Memory B cell (primary cell): ENCODE results near the gene YBX1.

Experiments
- ATAC-seq: fragments of 150-1000 bp; cut with Tn5 transposase; 2 replicates; pipeline ENCODE4 v1.10.0; 2021; ENCODE audit warnings: low read depth, mild to moderate bottlenecking, moderate library complexity
- DNase-seq, 2 donors: peaks; one replicate each; pipeline ENCODE4 v3.0.0; 2022; ENCODE audit warnings: low spot score in 2 of 2
- H3K27ac Mint-ChIP-seq: one replicate; pipeline ENCODE4 v1.8.0; 2022; ENCODE audit warnings: mild to moderate bottlenecking, moderate library complexity, mixed read lengths
- H3K27me3 Mint-ChIP-seq: one replicate; pipeline ENCODE4 v1.8.0; 2022; ENCODE audit warnings: mixed read lengths
- H3K36me3 Mint-ChIP-seq: one replicate; pipeline ENCODE4 v1.8.0; 2022; ENCODE audit warnings: mild to moderate bottlenecking, mixed read lengths
- H3K4me1 Mint-ChIP-seq: one replicate; pipeline ENCODE4 v1.8.0; 2022; ENCODE audit warnings: mixed read lengths
- H3K4me3 Mint-ChIP-seq: one replicate; pipeline ENCODE4 v1.8.0; 2022; ENCODE audit warnings: mild to moderate bottlenecking, moderate library complexity, mixed read lengths
- H3K9me3 Mint-ChIP-seq: one replicate; pipeline ENCODE4 v1.8.0; 2022; ENCODE audit warnings: mixed read lengths

Gene YBX1

DNA sequence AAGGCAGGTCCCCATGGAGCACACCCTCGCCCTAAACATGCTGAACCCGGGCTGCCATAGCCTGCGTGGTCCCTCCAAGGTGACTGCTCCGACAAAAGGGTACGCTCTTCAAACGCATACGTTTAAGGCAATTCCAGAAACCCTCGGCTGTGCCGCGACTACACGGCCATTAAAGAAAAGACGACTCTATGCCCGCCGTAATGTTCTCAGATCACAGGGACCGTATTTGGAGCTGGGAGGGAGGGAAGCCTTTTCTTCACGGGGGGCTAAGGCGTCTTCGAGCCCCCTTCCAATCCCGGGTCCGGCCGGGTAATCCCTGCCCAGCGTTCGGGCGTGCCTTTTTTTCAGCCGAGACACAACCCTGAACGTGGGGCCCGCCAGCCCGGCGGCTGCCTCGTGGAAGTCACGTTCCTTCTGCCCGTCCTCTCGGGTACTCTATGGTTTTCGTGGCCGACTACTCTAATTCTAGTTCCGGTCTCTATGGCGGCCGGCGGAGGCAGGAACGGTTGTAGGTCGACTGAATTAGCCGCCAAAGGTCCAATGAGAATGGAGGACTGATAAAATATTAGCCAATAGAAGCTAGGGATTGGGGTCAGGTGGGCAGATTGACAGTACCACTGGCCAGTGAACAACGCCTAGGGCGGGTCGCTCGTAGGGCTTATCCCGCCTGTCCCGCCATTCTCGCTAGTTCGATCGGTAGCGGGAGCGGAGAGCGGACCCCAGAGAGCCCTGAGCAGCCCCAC lies at the start of gene YBX1:
Gene YBX1, plus strand, starts transcription at position 678 of the 743 bp plus-strand sequence. CDS start 148 bp downstream, outside the sequence.
- Mint-ChIP-seq H3K27ac (peak within 1 kb of the TSS; percentile 96), H3K9me3 (no peaks in the 10 kb centered on the region), H3K4me1 (peaks cover 42% of the 10 kb centered on the region), H3K4me3 (peak within 1 kb of the TSS; percentile 93), H3K36me3 (peaks cover 11% of the 10 kb centered on the region), H3K27me3 (no peaks in the 10 kb centered on the region)
- DNase-seq (peak; percentile 94 to 95), ATAC-seq (peak; percentile 80)

- no peaks in the 10 kb centered on the region for H3K9me3 Mint-ChIP-seq
- ATAC-seq, result no peak
- no peak overlapping the region for H3K27ac Mint-ChIP-seq
- DNase-seq, result no peak
- H3K27me3 Mint-ChIP-seq, result no peaks in the 10 kb centered on the region
- no peaks in the 10 kb centered on the region for H3K4me1 Mint-ChIP-seq
- peaks cover 2% of the 10 kb centered on the region for H3K36me3 Mint-ChIP-seq
- H3K4me3 Mint-ChIP-seq, result no peak overlapping the region
Observed at GRCh38 chr1:42639116-42639515, 43.1 kb upstream of the YBX1 start.

GRCh38 chr1:42646056-42646455 lies 36.2 kb upstream of the YBX1 start:
- DNase-seq, result no peak
- no peaks in the 10 kb centered on the region for H3K4me1 Mint-ChIP-seq
- peaks cover 17% of the 10 kb centered on the region for H3K36me3 Mint-ChIP-seq
- no peak overlapping the region for H3K27ac Mint-ChIP-seq
- ATAC-seq, result no peak
- H3K9me3 Mint-ChIP-seq, result peaks cover 6% of the 10 kb centered on the region
- H3K4me3 Mint-ChIP-seq, result no peak overlapping the region
- H3K27me3 Mint-ChIP-seq, result no peaks in the 10 kb centered on the region

- peak overlapping the region; percentile 4 for H3K27ac Mint-ChIP-seq
- ATAC-seq, result no peak
- H3K27me3 Mint-ChIP-seq, result no peaks in the 10 kb centered on the region
- H3K9me3 Mint-ChIP-seq, result no peaks in the 10 kb centered on the region
- no peak for DNase-seq
- peaks cover 18% of the 10 kb centered on the region for H3K4me1 Mint-ChIP-seq
- peaks cover 10% of the 10 kb centered on the region for H3K36me3 Mint-ChIP-seq
- H3K4me3 Mint-ChIP-seq, result peak overlapping the region; percentile 97
Observed at GRCh38 chr1:42657201-42657600, 25.0 kb upstream of the YBX1 start.

DNA sequence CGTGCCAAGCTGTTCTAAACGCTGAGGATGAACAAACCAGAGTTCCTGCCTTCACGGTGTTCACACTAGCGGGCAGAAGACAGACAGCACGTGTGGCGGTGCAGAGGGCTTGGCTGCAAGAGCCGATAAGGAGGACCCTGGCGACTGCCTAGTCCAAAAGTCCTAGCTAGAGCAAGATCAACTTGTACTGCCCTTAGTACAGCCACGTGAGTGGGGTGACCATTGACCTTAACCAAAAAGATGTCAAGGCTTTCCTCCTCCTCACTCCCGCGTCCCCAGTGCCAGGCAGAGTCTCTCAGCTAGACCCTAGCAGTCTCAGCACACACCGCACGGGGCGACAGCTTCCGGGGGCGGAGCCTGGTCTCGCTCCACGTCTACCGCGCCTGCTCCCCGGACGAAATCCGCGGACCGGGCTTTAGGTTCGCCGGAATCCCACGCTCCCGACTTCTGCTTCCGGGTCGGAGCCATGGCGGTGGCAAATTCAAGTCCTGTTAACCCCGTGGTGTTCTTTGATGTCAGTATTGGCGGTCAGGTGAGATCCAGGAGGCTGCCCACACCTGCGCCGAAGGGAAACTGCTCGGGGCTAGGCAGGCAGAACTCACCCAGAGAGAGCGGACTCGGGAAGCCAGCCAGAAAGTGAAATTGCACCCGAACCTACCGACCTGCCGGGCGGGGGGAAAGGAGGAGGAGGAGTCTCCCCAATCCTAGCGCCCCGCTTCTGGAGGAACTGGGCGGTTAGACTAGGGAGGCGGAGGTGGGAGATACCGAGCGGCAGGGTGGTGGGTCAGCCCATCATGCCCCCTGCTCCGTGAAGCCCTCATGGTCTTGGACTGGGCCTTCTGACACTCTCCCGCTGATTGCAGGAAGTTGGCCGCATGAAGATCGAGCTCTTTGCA lies 24.0 kb upstream of the YBX1 start, which contains the start of gene PPIH:
Gene PPIH, plus strand, starts transcription at position 443 of the 896 bp plus-strand sequence. Its CDS starts 24 bp downstream, at position 467.
- Mint-ChIP-seq H3K4me1 (peaks cover 18% of the 10 kb centered on the region), H3K4me3 (peak within 1 kb of the TSS; percentile 97), H3K27me3 (no peaks in the 10 kb centered on the region), H3K9me3 (no peaks in the 10 kb centered on the region), H3K27ac (peak within 1 kb of the TSS; percentile 82), H3K36me3 (peaks cover 10% of the 10 kb centered on the region)
- DNase-seq (peak; percentile 85 to 86), ATAC-seq (peak; percentile 97)

- peaks cover 13% of the 10 kb centered on the region for H3K36me3 Mint-ChIP-seq
- no peak for DNase-seq
- H3K9me3 Mint-ChIP-seq, result no peaks in the 10 kb centered on the region
- H3K27me3 Mint-ChIP-seq, result no peaks in the 10 kb centered on the region
- H3K27ac Mint-ChIP-seq, result peak overlapping the region; percentile 82
- peak overlapping the region; percentile 97 for H3K4me3 Mint-ChIP-seq
- no peak for ATAC-seq
- H3K4me1 Mint-ChIP-seq, result peaks cover 18% of the 10 kb centered on the region
Observed at GRCh38 chr1:42658877-42659337, 23.3 kb upstream of the YBX1 start.

GRCh38 chr1:42660907-42661500 lies 21.2 kb upstream of the YBX1 start:
- Mint-ChIP-seq H3K4me1 (peaks cover 18% of the 10 kb centered on the region), H3K4me3 (no peak overlapping the region), H3K36me3 (peaks cover 19% of the 10 kb centered on the region), H3K27ac (no peak overlapping the region), H3K27me3 (no peaks in the 10 kb centered on the region), H3K9me3 (no peaks in the 10 kb centered on the region)
- DNase-seq (no peak), ATAC-seq (no peak)

DNA sequence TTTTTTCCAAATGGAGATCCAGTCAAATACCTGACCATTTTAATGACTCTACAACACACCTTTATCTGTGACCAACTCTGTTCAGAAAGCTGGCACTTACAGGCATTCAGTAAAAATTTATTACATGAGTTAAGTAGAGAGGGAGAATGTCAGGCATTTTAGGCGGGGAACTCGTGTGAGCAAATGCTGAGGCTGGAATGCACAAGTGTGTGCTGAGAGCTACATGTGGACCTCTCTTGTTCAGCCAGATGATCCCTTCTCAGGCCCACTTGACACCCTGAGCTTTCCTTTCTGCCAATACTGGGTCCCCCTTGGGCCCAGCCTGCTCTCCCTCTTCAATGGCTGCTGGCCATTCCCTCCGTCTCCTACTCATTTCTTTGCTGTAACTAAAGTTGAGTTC lies 12.3 kb upstream of the YBX1 start:
- DNase-seq, result no peak
- Mint-ChIP-seq H3K27me3 (no peaks in the 10 kb centered on the region), H3K36me3 (peaks cover 35% of the 10 kb centered on the region), H3K4me3 (no peak overlapping the region), H3K27ac (no peak overlapping the region), H3K9me3 (no peaks in the 10 kb centered on the region), H3K4me1 (peaks cover 3% of the 10 kb centered on the region)
- no peak for ATAC-seq

- DNase-seq (no peak), ATAC-seq (no peak)
- H3K4me3 Mint-ChIP-seq, result no peak overlapping the region
- no peaks in the 10 kb centered on the region for H3K9me3 Mint-ChIP-seq
- H3K27ac Mint-ChIP-seq, result no peak overlapping the region
- peaks cover 3% of the 10 kb centered on the region for H3K4me1 Mint-ChIP-seq
- H3K36me3 Mint-ChIP-seq, result peaks cover 36% of the 10 kb centered on the region
- no peaks in the 10 kb centered on the region for H3K27me3 Mint-ChIP-seq
Observed at GRCh38 chr1:42670425-42670824, 11.8 kb upstream of the YBX1 start.

DNA sequence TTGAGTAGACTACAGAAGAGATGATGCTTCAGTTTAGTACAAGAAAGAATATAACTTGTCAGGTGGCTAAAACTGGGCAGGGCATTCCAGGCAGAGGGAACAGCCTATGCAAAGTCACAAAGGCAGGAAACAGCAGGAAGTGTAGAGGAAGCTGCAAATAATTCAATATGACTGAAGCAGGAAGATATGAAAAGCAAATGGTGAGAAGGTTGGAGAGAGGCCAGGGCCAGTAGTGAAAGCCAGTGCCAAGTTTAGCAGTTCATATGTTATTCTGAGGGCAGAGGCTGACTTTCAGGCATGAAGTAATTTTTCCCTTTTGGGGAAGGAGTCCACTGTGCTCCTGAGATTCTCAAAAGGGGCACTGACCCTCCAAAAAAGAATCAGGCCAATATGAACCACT lies 8.0 kb upstream of the YBX1 start:
- H3K4me1 Mint-ChIP-seq, result no peaks in the 10 kb centered on the region
- peaks cover 18% of the 10 kb centered on the region for H3K36me3 Mint-ChIP-seq
- no peaks in the 10 kb centered on the region for H3K27me3 Mint-ChIP-seq
- H3K27ac Mint-ChIP-seq, result no peak overlapping the region
- no peak overlapping the region for H3K4me3 Mint-ChIP-seq
- no peaks in the 10 kb centered on the region for H3K9me3 Mint-ChIP-seq
- ATAC-seq (no peak), DNase-seq (no peak)

DNA sequence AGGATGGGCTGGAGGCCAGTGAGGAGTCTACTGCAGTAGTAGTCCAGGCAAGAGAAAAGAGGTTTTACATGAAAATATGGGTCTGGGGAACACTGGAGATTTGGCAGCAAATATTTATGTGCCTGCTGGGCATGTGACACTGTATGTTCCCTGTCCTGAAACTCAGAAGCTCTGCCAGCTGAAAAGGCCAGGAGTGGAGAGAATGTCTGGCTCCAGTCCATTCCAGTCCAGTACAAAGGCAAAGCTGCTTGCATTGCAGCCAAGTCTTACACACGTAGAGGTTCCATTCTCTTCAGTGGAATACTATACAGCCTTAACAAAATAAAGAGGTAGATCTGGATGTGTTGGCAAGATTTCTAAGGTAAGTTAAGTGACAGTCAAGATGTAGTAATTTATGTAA lies 7.5 kb upstream of the YBX1 start:
- no peak for DNase-seq
- no peak overlapping the region for H3K4me3 Mint-ChIP-seq
- H3K4me1 Mint-ChIP-seq, result peaks cover under 1% of the 10 kb centered on the region
- peaks cover 18% of the 10 kb centered on the region for H3K36me3 Mint-ChIP-seq
- H3K27me3 Mint-ChIP-seq, result no peaks in the 10 kb centered on the region
- H3K9me3 Mint-ChIP-seq, result no peaks in the 10 kb centered on the region
- no peak overlapping the region for H3K27ac Mint-ChIP-seq
- no peak for ATAC-seq

DNA sequence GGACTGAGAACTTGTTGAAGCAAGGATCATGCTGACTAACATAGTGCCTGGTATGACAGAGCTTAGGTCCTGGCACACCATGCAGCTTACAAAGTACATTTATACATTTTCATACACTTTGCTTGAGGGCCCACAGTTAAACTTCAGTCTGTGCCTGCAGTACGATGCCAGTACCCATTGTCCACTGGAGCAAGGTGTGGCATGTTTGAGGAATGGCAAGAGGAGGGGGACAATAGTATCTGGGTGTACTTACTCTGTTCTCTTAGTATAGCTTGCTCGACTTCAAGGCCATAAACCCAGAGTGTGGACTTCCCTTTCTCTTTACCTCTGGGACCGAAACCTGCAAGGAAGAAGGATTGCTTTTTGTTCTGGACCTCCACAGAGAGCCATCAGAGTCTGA lies 6.8 kb upstream of the YBX1 start:
- H3K4me1 Mint-ChIP-seq, result peaks cover 6% of the 10 kb centered on the region
- H3K4me3 Mint-ChIP-seq, result no peak overlapping the region
- DNase-seq (no peak), ATAC-seq (no peak)
- no peaks in the 10 kb centered on the region for H3K9me3 Mint-ChIP-seq
- H3K27me3 Mint-ChIP-seq, result no peaks in the 10 kb centered on the region
- H3K27ac Mint-ChIP-seq, result no peak overlapping the region
- H3K36me3 Mint-ChIP-seq, result peaks cover 14% of the 10 kb centered on the region

- Mint-ChIP-seq H3K36me3 (peaks cover 13% of the 10 kb centered on the region), H3K4me1 (peaks cover 14% of the 10 kb centered on the region), H3K4me3 (no peak overlapping the region), H3K9me3 (no peaks in the 10 kb centered on the region), H3K27ac (no peak overlapping the region), H3K27me3 (no peaks in the 10 kb centered on the region)
- DNase-seq (no peak), ATAC-seq (no peak)
Observed at GRCh38 chr1:42676534-42677087, 5.6 kb upstream of the YBX1 start.
